Measurements from ENCODE around the gene NOTCH2.
"Not testable (repeated sequence)": the region's sequence is repeated elsewhere in the genome, so short reads cannot be mapped to it uniquely, and the experiment has no call there.

The NOTCH2 gene

GRCh38 chr1:120048208-120048607 lies 21.3 kb downstream of the NOTCH2 start:
- DNase-seq = not testable (repeated sequence)

- DNase-seq = not testable (repeated sequence)
These were observed 27.7 kb downstream of the NOTCH2 start for GRCh38 chr1:120041771-120042170.

GRCh38 chr1:120032253-120032652 lies 37.2 kb downstream of the NOTCH2 start:
- not testable (repeated sequence) for DNase-seq

- not testable (repeated sequence) for DNase-seq
These were observed 45.7 kb downstream of the NOTCH2 start for GRCh38 chr1:120023791-120024190.

GRCh38 chr1:120014978-120015377 lies 54.5 kb downstream of the NOTCH2 start:
- DNase-seq = not testable (repeated sequence)

- DNase-seq = not testable (repeated sequence)
These were observed 61.1 kb downstream of the NOTCH2 start for GRCh38 chr1:120008320-120008719.

GRCh38 chr1:120007850-120008249 lies 61.6 kb downstream of the NOTCH2 start:
- DNase-seq = not testable (repeated sequence)

- DNase-seq = not testable (repeated sequence)
These were observed 68.4 kb downstream of the NOTCH2 start for GRCh38 chr1:120001035-120001434.

GRCh38 chr1:119996731-119997312 lies 72.6 kb downstream of the NOTCH2 start:
- not testable (repeated sequence) for DNase-seq

- DNase-seq = not testable (repeated sequence)
These were observed 73.5 kb downstream of the NOTCH2 start for GRCh38 chr1:119995975-119996374.

GRCh38 chr1:119988306-119989062 lies 81.0 kb downstream of the NOTCH2 start:
- DNase-seq = peak; percentile 48

GRCh38 chr1:119987686-119988085 lies 81.8 kb downstream of the NOTCH2 start:
- DNase-seq = no peak

- no peak for DNase-seq
These were observed 82.3 kb downstream of the NOTCH2 start for GRCh38 chr1:119987112-119987511.

GRCh38 chr1:119986007-119986497 lies 83.4 kb downstream of the NOTCH2 start:
- DNase-seq = no peak

- no peak for DNase-seq
These were observed 84.7 kb downstream of the NOTCH2 start for GRCh38 chr1:119984771-119985170.

GRCh38 chr1:119981986-119982815 lies 87.3 kb downstream of the NOTCH2 start:
- no peak for DNase-seq

GRCh38 chr1:119981496-119981895 lies 88.0 kb downstream of the NOTCH2 start:
- no peak for DNase-seq

- DNase-seq = no peak
These were observed 91.4 kb downstream of the NOTCH2 start for GRCh38 chr1:119978018-119978505.

- not testable (repeated sequence) for DNase-seq
These were observed 92.2 kb downstream of the NOTCH2 start for GRCh38 chr1:119977113-119977736.

GRCh38 chr1:119975582-119976254 lies 93.7 kb downstream of the NOTCH2 start:
- DNase-seq = not testable (repeated sequence)

- no peak for DNase-seq
These were observed 94.5 kb downstream of the NOTCH2 start for GRCh38 chr1:119975006-119975405.

GRCh38 chr1:119974013-119974412 lies 95.4 kb downstream of the NOTCH2 start:
- DNase-seq = no peak

Measured in activated T-cell treated with anti-CD3 and anti-CD28 coated beads, Interleukin-2, amount 50 U/mL, for 48 hours (primary cell).